Measurements from ENCODE around the gene BCKDHA. TPM values are rescaled to one million over a fixed set of nuclear protein-coding genes. Genes with fewer than 3 reads are reported as not detected.

BCKDHA gene
- total and polyA plus RNA-seq, 9 of the 15 experiments (the other 6 are each of a cell fraction or from before 2014, with no cell fraction given) = 4.5 to 52.5 (median 14.1) TPM

DNA sequence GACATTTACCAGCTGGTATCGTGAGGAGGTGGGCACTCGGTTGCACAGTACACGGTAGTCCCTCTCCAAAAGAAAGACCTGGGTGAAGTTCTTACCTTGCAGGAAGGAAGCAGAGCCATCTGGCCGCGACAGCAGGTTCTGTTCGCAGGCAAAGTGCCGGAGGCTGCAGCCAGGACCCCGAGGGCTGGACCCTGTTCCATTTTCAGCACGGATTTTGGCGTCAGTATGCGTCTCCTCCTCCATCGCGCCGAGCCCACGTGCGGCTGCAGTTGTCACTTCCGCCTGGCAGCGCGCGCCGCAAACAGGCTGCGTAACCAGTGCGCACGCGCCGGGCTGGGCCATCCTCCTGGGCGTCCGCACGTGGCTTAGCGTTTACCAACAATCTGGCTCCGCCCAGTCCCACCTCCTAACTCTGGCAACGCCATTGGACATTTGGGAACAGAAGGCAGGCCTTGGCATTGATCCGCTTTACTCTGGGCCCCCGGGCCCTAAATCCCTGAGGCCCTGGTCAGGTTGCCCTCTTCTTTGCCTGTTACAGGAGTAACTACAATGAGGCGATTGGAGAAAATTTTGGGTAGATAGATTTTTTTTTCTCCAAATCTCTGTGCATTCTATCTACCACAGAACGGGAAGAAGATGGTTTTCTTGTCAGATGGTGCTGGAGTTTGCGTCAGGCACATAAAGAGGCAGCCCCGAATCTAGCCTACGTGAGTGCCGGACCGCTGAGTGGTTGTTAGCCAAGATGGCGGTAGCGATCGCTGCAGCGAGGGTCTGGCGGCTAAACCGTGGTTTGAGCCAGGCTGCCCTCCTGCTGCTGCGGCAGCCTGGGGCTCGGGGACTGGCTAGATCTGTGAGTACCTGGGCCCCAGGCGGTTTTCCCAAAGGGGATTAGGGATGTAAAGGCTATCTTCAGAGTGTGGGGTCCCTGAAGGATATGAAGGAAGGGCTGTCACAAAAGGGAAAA is at the start of gene BCKDHA, which contains the start of gene EXOSC5 (continued):
- peak; percentile 76 for TF ChIP-seq SUPT5H (IDR thresholded peaks at IDR 0.05)
- TF ChIP-seq MIER1 (IDR thresholded peaks at IDR 0.05; ENCODE audit: low read depth) = no peak
- peak; percentile 91 for TF ChIP-seq MGA (IDR thresholded peaks at IDR 0.05)
- TF ChIP-seq MEIS2 (IDR thresholded peaks at IDR 0.05; ENCODE audit: partially characterized antibody) = peak; percentile 93
- no peak for TF ChIP-seq SREBF2 (CRISPR knock-in tag; IDR thresholded peaks at IDR 0.05)
- TF ChIP-seq, protein P1, sequence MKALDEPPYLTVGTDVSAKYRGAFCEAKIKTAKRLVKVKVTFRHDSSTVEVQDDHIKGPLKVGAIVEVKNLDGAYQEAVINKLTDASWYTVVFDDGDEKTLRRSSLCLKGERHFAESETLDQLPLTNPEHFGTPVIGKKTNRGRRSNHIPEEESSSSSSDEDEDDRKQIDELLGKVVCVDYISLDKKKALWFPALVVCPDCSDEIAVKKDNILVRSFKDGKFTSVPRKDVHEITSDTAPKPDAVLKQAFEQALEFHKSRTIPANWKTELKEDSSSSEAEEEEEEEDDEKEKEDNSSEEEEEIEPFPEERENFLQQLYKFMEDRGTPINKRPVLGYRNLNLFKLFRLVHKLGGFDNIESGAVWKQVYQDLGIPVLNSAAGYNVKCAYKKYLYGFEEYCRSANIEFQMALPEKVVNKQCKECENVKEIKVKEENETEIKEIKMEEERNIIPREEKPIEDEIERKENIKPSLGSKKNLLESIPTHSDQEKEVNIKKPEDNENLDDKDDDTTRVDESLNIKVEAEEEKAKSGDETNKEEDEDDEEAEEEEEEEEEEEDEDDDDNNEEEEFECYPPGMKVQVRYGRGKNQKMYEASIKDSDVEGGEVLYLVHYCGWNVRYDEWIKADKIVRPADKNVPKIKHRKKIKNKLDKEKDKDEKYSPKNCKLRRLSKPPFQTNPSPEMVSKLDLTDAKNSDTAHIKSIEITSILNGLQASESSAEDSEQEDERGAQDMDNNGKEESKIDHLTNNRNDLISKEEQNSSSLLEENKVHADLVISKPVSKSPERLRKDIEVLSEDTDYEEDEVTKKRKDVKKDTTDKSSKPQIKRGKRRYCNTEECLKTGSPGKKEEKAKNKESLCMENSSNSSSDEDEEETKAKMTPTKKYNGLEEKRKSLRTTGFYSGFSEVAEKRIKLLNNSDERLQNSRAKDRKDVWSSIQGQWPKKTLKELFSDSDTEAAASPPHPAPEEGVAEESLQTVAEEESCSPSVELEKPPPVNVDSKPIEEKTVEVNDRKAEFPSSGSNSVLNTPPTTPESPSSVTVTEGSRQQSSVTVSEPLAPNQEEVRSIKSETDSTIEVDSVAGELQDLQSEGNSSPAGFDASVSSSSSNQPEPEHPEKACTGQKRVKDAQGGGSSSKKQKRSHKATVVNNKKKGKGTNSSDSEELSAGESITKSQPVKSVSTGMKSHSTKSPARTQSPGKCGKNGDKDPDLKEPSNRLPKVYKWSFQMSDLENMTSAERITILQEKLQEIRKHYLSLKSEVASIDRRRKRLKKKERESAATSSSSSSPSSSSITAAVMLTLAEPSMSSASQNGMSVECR (CRISPR knock-in tag; IDR thresholded peaks at IDR 0.05) = peak; percentile 98
- TF ChIP-seq FOXP1 (CRISPR knock-in tag; IDR thresholded peaks at IDR 0.05) = peak; percentile 65; the same call in 1 of the 2 replicates
- TF ChIP-seq ZNF282 (CRISPR knock-in tag; IDR thresholded peaks at IDR 0.05) = no peak
- no peak for TF ChIP-seq TCF7 (IDR thresholded peaks at IDR 0.05; ENCODE audit: borderline replicate concordance)
- no peak for TF ChIP-seq LEF1 (IDR thresholded peaks at IDR 0.05)
- TF ChIP-seq KDM4B (IDR thresholded peaks at IDR 0.05; ENCODE audit: borderline replicate concordance in 2 of 2, low read depth in 1 of 2) = 0 out of 4 replicates have a peak, but pooled peaks of 1 of the 2 experiments have one; percentile 11

Measured in K562 (cell line).